Mammary epithelial cell (primary cell): ENCODE measurements around the gene PHLDB2.

Experiments
- CTCF ChIP-seq, 2 donors: IDR thresholded peaks in 1 of 2; conservative IDR thresholded peaks in 1 of 2; 2 replicates each; pipeline ENCODE4 v1.5.1; 2011 to 2012; ENCODE audit warnings: inconsistent platforms in 2 of 2, low read length in 2 of 2, mild to moderate bottlenecking in 2 of 2, control low read depth in 1 of 2, low read depth in 1 of 2; ENCODE audit not compliant: insufficient read depth in 1 of 2; ENCODE audit errors: extremely low read depth in 1 of 2
- EZH2 ChIP-seq: IDR thresholded peaks from 2 replicates; pipeline ENCODE4 v1.6.1; 2012; ENCODE audit warnings: low read length, inconsistent platforms, borderline replicate concordance

- TF ChIP-seq CTCF (conservative IDR thresholded peaks at IDR 0.05 in 1 of 2, IDR thresholded peaks at IDR 0.05 in 1 of 2; ENCODE audit: extremely low read depth in 1 of 2, insufficient read depth in 1 of 2, low read depth in 1 of 2, low read length in 2 of 2) (no peak), EZH2 (no peak)
These were observed 141.9 kb downstream of the PHLDB2 start for GRCh38 chr3:112000966-112001365.
